ENCODE data around the gene ADGRF1.
"Not testable (repeated sequence)": the region's sequence is repeated elsewhere in the genome, so short reads cannot be mapped to it uniquely, and the experiment has no call there.

ADGRF1 gene

DNA sequence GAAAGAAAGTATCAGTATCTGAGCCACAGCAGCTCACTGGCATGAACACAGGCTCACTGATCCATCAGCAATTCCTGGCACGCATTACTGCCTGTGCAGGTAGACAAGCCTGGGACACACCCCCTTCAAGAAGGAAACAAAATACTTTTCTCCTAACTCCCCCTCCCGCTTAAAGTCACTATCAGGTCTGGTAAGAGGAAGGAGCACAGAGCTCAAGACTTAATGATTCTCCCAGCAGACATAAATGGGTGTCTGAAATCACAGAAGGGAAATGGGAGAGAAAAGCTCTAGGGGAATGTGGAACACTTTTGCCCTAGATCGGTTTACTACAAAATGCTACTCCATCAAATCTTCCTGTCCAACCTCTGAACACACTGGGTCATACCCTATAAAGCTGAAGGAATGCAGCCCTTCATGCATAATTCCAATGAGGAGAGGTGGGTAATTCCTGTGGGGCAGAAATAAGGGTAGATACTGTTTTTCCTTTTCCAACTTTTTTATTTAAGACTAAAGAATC lies at the start of gene ADGRF1:
Gene ADGRF1, minus strand, starts transcription at position 58 of the 517 bp plus-strand sequence. CDS start 13,271 bp downstream, outside the sequence.
- H3K27ac ChIP-seq: no peak within 1 kb of the TSS
- no peak within 1 kb of the TSS for H3K4me3 ChIP-seq (ENCODE audit: low read depth in 1 of 2, low read length in 1 of 2)
- no peaks in the 10 kb centered on the region for H3K36me3 ChIP-seq
- peaks cover 16 to 22% of the 10 kb centered on the region in 2 experiments for H3K4me1 ChIP-seq (ENCODE audit: control insufficient read depth in 1 of 2, insufficient read depth in 1 of 2, low read depth in 1 of 2, low read length in 1 of 2)
- H3K27me3 ChIP-seq: no peaks in the 10 kb centered on the region
- TF ChIP-seq, protein P1, sequence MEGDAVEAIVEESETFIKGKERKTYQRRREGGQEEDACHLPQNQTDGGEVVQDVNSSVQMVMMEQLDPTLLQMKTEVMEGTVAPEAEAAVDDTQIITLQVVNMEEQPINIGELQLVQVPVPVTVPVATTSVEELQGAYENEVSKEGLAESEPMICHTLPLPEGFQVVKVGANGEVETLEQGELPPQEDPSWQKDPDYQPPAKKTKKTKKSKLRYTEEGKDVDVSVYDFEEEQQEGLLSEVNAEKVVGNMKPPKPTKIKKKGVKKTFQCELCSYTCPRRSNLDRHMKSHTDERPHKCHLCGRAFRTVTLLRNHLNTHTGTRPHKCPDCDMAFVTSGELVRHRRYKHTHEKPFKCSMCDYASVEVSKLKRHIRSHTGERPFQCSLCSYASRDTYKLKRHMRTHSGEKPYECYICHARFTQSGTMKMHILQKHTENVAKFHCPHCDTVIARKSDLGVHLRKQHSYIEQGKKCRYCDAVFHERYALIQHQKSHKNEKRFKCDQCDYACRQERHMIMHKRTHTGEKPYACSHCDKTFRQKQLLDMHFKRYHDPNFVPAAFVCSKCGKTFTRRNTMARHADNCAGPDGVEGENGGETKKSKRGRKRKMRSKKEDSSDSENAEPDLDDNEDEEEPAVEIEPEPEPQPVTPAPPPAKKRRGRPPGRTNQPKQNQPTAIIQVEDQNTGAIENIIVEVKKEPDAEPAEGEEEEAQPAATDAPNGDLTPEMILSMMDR (IDR thresholded peaks at IDR 0.05): no peak
- no peaks in the 10 kb centered on the region for H3K9me3 ChIP-seq

DNA sequence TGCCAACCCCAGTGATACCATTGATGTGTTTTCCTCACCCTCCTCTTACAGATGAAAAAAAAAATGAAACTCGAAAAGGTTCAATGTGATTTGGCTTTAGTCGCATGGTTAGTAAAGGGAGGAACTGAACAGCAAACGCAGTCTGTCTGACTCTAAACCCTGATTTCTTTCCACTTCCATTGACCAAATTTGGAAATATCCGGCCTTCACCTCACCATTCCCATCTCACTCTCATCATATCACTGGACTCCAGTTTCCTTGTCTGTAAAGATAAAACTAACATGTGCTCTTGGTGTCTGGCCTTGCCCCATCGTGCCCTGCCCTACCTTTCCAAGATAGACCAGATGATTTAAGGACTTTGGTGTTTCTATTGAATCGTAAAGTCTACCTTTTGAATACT lies 48.7 kb upstream of the ADGRF1 start:
- Histone ChIP-seq H3K27me3 (no peaks in the 10 kb centered on the region), H3K27ac (no peak overlapping the region), H3K4me3 (ENCODE audit: low read depth in 1 of 2, low read length in 1 of 2) (no peak overlapping the region), H3K36me3 (no peaks in the 10 kb centered on the region), H3K9me3 (no peaks in the 10 kb centered on the region), H3K4me1 (ENCODE audit: control insufficient read depth in 1 of 2, insufficient read depth in 1 of 2, low read depth in 1 of 2, low read length in 1 of 2) (no peaks in the 10 kb centered on the region)
- TF ChIP-seq, protein P1 (IDR thresholded peaks at IDR 0.05): no peak

DNA sequence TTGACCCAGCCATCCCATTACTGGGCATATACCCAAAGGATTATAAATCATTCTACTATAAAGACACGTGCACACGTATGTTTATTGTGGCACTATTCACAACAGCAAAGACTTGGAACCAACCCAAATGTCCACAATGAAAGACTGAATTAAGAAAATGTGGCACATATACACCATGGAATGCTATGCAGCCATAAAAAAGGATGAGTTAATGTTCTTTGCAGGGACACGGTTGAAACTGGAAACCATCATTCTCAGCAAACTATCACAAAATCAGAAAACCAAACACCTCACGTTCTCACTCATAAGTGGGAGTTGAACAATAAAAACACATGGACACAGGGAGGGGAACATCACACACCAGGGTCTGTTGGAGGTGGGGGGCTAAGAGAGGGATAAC lies 47.3 kb upstream of the ADGRF1 start:
- H3K4me1 ChIP-seq (ENCODE audit: control insufficient read depth in 1 of 2, insufficient read depth in 1 of 2, low read depth in 1 of 2, low read length in 1 of 2); H3K9me3 ChIP-seq; H3K27me3 ChIP-seq; H3K27ac ChIP-seq; H3K4me3 ChIP-seq (ENCODE audit: low read depth in 1 of 2, low read length in 1 of 2); H3K36me3 ChIP-seq: not testable (repeated sequence)

DNA sequence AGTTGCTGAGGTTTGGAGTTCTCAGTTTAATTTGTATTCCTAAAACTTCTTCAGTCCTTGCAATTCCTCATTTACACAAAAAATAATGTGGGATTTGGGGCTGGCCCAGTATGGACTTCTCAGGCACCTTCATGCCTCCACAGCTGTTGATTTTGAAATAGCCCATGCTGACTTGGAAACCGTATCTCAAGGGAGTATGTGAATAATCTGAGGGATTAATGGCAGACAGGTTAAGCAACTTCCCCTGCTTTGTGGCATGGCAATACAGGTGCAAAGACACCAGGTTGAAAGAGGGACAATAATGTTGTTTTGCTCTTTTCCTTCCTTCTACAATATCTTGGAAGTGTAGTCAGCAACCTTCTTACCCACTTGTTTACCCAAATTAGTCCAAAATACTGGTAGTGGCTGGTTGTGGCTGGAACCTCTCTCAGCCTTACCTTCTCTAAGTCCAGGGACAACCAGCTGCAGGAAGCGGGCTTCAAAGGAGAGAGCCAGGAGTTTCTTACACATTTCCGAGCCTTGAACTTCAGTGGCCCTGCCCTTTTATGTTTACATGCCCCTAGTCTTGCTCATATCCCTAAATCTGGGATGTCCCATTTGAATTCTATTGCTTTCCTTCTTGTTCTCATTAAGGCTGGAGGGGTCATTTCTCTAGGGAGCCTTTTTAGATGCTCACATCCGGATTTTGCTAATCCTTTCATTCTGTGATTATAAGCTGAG lies 44.1 kb upstream of the ADGRF1 start:
- Histone ChIP-seq H3K27ac (no peak overlapping the region), H3K9me3 (no peaks in the 10 kb centered on the region), H3K4me3 (ENCODE audit: low read depth in 1 of 2, low read length in 1 of 2) (no peak overlapping the region), H3K4me1 (ENCODE audit: control insufficient read depth in 1 of 2, insufficient read depth in 1 of 2, low read depth in 1 of 2, low read length in 1 of 2) (no peaks in the 10 kb centered on the region), H3K36me3 (no peaks in the 10 kb centered on the region), H3K27me3 (no peaks in the 10 kb centered on the region)
- TF ChIP-seq, protein P1 (IDR thresholded peaks at IDR 0.05): no peak

DNA sequence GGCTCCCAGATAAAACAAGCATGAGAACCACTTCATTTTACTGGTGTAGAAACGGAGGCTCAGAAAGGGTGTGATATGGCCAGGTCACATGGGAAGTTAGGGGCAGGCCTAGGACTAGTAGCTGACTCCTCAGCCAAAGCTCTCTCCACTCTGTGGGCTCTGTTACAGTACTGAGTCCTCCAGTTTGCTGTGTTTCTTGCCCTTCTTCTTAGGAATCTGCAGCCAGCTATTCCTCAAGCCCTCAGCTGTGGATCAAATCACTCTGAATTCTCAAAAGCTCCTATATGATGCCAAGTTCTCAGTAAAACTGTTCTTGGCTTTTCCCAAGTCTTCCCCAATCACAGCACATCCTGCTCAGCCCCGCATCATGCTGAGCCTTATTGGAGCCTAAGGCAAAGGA lies 42.5 kb upstream of the ADGRF1 start:
- TF ChIP-seq, protein P1 (IDR thresholded peaks at IDR 0.05): no peak
- Histone ChIP-seq H3K27me3 (no peaks in the 10 kb centered on the region), H3K4me3 (ENCODE audit: low read depth in 1 of 2, low read length in 1 of 2) (no peak overlapping the region)

DNA sequence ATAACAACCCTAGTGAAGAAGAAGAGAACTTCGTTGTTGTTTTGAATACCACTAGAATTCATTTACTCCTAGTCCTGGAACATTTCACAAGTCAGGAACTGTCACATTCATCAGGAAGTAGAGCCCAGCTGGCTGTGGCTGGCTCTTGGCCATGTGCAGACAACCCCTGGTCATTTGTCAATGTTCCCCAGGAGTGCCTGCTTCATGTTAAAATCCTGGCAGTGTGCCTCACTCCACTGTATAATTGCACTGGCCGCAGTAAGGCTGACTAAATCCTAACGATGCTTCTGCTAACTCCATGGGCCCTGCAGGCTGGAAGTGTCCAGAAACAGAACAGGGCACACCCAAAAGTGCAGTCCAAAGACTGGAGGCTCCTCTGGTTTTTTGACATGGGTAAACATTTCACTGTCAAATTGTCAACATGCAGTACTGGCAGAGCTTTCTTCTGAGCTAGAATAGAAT lies 41.5 kb upstream of the ADGRF1 start:
- no peaks in the 10 kb centered on the region for H3K27me3 ChIP-seq
- H3K36me3 ChIP-seq: no peaks in the 10 kb centered on the region
- TF ChIP-seq, protein P1 (IDR thresholded peaks at IDR 0.05): no peak
- H3K4me3 ChIP-seq (ENCODE audit: low read depth in 1 of 2, low read length in 1 of 2): no peak overlapping the region
- no peak overlapping the region for H3K27ac ChIP-seq
- no peaks in the 10 kb centered on the region for H3K9me3 ChIP-seq
- no peaks in the 10 kb centered on the region for H3K4me1 ChIP-seq (ENCODE audit: control insufficient read depth in 1 of 2, insufficient read depth in 1 of 2, low read depth in 1 of 2, low read length in 1 of 2)

More for the DNA sequence above, 42.5 kb upstream of the ADGRF1 start:
- Histone ChIP-seq H3K4me1 (ENCODE audit: control insufficient read depth in 1 of 2, insufficient read depth in 1 of 2, low read depth in 1 of 2, low read length in 1 of 2) (no peaks in the 10 kb centered on the region), H3K36me3 (no peaks in the 10 kb centered on the region), H3K9me3 (no peaks in the 10 kb centered on the region), H3K27ac (no peak overlapping the region)
